HG03565 (cell line): ENCODE measurements around the gene CBX5.
"Not testable (repeated sequence)": the region's sequence is repeated elsewhere in the genome, so short reads cannot be mapped to it uniquely, and the experiment has no call there.

Source experiments
- ATAC-seq: cut with Tn5 transposase; IDR thresholded peaks from one replicate; pipeline ENCODE4 v1.9.1; 2021; ENCODE audit warnings: mild to moderate bottlenecking, moderate library complexity; ENCODE audit not compliant: unreplicated experiment

Gene CBX5

DNA sequence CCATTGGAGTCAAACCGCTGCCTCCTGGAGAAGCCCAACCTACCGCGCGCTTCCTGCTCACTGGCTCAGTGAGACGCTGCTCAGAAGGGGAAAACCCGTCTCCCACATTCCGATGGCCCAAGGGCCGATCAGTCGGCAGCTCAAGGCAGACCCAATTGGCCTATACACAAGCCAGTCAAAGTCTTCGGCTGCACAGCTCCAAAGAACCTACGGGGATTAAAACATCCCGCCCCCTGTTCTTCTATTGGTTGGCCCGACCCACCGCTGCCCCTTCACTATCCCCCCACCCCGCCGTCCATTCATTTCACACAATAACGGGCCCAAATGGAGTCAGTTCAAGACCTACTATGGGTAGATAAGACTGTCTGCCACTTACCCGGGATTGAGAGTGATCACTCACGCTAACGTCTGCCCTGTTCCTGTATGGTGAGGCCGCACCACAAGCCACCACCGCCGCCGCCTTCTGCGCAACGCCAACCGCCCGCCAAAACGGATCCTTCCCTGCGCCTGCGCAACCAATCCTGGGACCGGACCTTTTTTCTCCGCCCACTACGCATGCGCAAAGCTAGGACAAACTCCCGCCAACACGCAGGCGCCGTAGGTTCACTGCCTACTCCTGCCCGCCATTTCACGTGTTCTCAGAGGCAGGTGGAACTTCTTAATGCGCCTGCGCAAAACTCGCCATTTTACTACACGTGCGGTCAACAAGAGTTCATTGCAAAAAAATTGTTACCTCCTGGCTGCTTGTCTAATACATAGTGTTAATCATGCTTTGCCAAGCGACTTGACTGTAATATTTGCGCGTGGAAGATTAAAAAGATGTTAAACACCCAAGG, at the start of gene CBX5:
Gene CBX5 (minus strand): TSS at position 491 of the 836 bp plus-strand sequence. CDS start 22,472 bp downstream, outside the sequence.
- peak; percentile 67 for ATAC-seq

DNA sequence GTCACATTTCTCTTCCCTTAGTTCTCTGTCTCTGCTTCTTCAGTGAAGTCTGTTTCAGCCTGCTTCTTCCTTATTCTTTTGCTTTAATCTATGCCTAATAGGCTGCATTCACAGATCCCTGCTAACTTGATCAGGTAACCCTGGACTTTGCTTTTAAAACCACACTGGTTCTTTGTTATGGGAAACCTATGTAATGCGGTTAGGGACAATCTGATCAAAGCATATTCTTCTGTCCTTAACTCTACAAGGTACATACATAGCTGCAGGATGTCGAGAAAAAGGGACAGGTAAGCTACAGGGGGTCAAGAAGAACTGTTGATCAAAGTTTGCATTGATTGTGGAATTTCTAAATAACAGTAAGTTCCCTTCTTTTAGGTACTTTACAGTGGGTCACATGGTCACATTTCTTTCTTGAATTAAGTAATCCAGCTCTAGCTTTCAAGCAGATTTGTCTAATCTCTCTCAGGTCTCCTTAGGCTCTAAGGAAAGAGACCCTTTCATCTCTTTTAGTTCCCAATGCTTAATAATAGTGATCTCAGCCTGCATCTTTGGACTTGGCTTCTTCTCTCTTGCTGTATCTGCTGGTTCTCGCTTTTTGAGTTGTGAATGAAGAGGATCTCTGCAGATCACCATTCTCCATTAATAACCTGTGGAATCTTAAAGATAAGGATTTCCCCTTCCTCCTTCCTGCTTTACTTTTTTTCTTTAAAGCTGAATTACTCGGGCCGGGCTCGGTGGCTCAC, 48.8 kb upstream of the CBX5 start:
- no peak for ATAC-seq

DNA sequence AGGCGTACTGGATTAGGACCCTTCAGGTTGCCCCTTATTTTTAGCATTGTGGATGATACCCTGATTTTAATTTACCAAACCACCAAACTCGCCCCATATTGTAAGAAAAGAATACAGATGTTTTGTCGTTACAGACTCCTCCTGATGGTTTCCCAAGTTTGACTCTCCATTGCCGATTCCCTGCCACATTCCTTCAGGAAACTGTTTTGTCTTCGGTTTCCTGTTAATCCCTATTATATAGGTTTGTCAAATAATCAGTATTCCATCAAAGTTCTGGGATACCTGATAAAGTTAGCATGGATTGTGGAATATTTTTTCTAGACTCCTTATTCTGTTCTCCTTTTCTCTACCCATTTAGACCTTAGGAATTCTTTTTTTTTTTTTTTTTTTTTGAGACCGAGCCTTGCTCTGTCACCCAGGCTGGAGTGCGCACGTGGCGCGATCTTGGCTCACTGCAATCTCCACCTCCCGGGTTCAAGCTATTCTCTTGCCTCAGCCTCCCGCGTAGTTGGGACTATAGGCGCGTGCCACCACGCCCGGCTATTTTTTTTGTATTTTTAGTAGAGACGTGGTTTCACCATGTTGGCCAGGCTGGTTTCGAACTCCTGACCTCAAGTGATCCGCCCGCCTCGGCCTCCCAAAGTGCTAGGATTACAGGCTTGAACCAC, 45.7 kb upstream of the CBX5 start:
- ATAC-seq: not testable (repeated sequence)

DNA sequence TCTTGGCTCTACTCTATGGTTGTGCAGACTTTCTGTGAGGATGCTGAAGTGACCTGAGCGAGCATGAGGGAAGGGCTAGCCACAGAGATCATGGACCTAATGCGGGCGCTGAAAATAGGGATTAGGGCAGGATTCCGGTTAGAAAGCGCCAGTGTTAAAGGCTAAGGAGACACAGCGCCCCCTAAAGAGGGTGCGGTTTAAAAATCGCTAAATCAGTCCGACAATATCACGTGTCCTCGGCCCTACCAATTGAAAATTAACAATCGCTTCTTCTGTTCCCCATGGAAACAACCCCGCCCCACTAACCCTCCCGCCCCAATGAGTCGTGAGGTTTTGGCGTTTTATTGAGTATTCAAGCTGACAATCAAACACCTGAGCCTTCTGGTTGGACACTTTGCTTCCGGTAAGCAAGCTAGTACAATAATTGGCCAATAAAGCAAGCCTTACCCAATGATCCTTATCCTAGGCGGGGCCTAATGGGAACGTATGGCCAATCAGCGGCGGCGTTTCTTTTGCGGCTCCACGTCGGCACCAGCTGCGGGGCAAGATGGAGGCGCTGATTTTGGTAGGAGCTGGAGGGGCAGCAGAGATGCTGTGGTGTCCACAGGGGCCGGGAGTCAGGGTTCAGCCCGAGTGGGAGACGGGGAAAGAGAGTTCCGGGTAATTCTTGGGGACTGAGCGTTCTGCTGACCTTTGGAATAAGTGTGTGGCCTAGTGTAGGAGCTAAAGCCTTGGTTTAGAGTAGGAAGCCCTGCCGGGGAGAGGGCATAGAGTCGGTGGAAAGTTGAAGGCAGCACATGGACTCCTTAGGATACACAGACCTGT, 44.9 kb upstream of the CBX5 start, which contains the start of gene COPZ1:
Gene COPZ1 (plus strand): TSS at position 515 of the 825 bp plus-strand sequence. CDS start 33 bp downstream, at position 548.
- peak; percentile 98 for ATAC-seq

DNA sequence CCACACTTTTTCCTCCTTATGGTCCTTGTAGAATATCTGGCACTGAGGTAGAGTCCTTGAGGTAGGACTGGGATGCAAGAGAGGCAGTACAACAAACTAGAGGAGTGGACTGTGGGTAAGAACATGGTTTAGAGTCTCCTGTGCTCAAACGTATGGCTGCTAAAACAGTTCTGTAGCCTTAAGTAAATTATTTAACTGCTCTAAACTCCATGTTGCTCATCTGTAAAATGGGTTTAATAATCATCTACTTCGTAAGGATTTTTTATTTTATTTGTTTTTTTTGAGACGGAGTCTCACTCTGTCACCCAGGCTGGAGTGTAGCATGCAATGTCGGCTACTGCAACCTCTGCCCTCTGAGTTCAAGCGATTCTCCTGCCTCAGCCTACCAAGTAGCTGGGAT, 41.4 kb upstream of the CBX5 start:
- ATAC-seq: no peak

DNA sequence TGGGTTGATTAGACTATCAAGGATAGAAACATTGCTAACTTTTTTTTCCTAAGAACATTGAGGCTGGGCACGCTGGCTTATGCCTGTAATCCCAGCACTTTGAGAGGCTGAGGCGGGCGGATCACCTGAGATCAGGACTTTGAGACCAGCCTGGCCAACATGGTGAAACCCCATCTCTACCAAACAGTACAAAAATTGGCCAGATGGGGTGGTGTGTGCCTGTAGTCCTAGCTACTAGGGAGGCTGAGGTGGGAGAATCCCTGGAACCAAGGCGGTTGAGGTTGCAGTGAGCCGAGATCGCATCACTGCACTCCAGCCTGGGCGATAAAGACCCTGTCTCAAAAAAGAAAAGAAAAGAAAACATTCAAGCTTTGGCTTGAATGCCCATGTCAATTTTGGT, 32.4 kb upstream of the CBX5 start:
- not testable (repeated sequence) for ATAC-seq

DNA sequence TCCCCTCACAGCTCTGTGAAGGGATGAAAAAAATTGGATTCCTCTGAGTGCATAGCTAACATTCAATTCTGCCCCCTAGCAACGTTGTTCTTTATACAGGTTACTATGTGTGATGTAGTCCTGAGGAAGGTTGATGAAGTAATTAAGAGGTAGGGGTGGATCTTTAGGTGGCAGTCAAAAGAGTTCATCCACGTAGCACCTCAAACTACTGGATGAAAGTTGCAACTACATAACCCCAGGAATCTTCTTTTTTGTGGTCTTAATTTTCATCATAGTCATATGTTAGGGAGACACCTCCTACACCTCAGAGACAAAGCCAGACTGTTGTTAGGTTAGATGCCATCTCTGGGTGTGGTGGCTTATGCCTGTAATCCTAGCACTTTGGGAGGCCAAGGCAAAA, 31.1 kb upstream of the CBX5 start:
- ATAC-seq: no peak

DNA sequence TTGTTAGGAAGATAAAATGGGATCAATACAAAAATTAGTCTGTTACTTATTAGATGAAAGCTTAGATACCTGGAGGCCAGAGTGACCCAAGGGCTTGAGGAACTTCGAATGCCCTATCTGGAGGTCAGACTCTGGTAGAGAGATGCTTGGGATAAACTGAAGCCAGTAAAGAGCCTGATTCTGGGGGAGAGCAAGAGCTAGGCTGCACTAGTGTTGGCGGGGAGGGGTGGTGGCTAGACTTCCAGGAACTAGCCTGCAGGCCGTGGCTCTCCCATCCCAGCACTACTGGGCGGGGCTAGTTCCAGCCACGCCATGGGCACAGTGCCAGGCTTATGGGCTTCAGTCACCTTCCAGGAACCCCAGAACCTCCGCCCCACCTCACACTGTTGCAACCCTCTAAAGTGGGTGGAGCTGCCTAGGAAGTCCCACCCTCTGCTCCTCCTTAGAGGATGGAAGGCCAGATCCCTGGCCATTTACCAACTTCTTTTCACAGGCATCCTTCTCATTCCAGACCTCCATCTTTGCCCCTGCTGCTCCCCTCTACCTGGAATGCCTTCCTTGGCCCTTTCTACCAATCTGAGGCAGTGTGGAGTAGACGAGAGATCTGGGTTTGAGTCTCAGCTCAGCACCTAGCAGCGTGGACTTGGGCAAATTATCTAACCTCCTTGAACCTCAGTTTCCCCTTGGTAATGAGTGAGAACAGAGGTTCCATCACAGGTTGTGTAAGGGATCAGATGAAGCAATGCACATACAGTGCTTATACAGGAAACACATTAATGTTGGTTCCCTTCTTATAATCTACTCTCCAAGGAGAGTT, 27.2 kb upstream of the CBX5 start:
- ATAC-seq: no peak

DNA sequence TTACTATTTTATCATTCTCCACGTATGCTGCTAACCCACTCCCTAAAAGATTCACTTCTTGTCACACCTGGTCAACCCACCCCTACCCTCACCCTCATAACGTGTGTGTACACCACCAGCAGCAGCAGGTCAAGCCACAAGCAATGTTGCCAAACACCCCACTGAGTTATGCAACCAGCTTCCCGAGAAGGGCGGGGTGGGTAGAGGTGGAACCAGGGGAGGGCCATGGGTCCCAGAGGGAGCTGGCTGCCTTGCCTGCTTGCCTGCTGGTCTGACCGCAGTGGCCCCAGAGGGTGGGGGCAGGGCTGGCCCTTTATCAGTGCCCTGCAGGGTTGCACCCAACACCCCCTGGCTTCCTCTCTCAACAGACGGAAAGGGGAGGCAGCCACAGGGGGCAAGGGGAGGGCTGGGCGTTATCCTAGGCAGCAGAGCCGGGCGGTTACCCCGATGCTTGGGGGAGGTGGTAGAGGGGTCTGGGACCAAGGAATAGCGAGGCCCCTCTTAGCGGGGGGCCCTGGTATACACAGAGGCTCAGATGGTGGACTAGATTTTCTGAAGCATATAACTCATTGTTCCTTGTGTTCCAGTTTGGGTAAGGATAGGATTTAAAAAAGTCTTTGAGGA, 24.4 kb upstream of the CBX5 start:
- no peak for ATAC-seq

DNA sequence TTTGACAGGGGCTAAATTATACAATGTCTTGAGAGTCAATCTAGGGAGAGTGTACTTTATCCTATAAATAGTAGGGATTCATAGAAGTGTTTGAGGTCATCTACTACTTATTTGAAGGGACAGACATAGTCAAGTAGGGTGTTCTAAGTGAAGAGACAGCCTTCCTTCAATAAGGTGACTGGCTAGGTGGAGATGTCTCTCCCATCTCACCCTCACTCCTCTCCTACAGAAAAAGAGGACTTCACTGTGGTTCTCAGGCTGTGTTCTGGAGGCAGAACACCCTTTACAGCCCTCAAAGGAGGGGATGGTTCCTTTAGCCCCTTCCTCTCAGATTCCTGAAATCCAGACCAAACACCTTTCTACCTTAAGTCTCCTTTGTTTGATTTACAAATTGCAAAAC, 23.7 kb upstream of the CBX5 start:
- no peak for ATAC-seq

DNA sequence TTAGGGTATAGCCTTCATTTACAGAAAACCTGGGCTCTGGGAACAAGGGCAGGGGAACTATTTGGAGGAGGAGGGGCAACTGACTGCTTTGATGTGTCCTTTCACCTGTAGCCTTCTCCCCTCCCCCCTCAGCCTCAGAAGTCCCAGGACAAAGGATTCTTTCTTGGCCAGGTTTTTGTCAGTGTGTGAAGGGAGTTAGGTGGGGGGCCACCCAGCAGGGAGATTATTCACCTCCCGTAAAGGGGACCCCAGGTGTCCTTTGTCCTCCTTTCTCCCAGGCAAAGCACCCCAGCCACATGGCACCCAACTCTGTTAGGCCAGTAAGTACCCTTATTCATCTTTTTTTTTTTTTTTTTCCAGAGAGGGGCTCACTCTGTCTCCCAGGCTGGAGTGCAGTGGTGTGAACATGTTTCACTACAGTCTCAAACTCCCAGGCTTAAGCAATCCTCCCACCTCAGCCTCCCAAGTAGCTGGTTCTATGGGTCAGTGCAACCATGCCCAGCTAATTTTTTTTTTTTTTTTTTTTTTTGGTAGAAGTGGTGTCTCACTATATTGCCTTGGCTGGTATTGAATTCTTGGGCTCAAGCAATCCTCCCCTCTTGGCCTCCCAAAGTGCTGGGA, 21.6 kb upstream of the CBX5 start:
- ATAC-seq: no peak

DNA sequence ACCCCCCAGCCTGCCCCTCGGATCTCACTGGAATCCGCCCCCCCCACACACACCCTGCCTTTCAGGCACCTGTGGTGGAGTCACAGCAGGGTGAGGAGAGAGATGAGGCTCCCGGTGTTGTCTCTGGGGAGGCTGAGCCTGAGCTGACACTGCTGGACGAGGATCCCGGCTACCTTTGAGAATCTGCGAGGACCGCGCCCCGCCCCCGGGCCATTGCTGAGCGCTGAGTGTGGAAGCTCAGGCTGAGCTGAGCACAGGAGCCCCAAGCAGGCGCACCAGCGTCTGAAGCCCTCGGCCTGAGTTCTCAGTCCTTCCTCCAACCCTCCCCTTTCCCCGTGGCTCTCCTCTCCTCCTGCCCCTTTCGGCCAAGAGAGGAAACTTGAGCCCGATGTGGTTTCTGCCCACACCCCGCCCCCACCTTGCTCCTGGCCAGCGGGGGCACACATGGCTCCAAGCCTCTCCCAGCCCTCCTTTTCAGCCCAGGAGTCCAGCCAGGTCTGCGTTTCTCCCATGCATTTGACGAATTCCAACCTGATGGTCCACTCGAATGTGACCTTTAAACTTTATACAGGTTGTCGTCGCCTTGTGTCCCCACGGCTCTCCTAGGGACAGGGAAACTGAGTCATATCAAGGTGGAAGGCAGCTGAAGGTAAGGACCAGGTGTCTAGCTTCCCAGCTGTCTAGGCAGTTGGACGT, 21.0 kb upstream of the CBX5 start, which contains the start of gene NFE2:
Gene NFE2 (minus strand): TSS at position 284 of the 696 bp plus-strand sequence. CDS start 5,767 bp downstream, outside the sequence.
- no peak for ATAC-seq

DNA sequence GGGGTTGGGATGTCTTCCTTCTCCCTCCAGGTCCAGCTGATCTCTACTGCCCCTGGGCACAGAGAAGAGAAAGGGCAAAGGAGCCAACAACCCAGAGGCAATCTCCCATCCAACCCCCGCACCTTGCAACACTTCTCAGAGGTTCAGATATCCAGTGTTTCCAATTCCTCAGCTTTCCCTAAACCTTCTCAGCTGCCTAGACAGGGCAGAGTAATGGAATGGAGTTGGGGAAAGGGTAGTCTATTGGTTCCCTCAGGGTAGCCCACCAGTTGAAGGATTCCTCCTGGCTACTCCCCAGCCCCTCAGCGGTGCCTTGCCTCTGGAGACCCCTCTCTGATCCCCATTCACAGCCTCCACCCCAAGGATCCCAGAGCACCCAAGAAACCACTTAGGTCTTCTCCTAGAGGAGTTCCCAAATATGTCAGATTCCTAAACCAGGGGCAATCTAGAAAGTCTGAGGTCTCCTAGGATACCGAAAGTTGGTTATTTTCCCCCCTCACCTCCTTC, 20.4 kb upstream of the CBX5 start:
- ATAC-seq: no peak

DNA sequence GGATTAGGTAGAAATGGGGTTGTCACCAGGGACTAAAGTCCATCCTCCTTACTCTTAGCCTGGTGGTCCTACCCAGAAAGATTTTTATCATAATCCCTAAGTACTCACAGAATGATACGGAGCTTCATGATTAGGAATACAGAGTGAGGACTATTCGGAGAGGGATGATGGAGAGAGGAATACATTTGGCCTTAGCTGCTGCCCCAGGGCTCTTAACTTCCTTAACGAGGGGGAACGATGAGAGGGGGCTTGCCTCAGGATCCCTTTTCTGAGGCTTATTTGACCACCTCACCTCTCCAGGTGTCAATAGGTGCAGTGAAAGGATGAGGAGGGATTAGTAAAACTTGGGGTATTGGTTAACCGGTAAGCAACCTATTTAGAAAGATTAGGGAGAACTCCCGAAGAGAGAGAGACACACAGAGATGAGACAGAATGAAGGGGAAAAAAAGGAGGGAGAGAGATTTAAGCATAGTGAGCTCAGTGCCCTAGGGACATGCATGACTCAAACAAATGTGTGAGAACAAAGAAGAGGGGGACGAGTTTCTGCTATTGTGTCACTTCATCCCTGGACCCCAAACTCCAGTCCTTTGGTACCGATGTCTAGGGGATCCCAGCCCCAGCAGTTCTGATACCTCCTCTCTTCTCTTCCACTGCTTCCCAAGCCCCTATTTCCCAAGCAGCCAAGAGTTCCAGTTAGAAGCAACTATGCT, 19.7 kb upstream of the CBX5 start:
- no peak for ATAC-seq

DNA sequence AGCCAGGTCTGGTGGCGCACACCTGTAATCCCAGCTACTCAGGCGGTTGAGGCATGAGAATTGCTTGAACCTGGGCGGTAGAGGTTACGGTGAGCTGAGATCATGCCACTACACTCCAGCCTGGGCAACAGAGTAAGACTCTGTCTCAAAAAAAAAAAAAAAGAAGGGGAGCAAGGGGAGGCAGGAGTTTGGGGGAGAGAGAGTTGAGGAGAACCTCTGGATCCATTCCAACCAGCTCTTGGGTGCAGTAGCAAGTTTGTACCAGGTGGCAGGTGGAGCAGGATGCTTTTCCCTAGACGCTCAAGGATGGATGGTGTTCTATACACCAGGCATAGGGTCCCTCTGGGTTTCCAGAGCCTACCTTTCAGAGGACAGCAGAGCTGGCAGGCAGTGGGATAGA, 19.0 kb upstream of the CBX5 start:
- ATAC-seq: no peak

DNA sequence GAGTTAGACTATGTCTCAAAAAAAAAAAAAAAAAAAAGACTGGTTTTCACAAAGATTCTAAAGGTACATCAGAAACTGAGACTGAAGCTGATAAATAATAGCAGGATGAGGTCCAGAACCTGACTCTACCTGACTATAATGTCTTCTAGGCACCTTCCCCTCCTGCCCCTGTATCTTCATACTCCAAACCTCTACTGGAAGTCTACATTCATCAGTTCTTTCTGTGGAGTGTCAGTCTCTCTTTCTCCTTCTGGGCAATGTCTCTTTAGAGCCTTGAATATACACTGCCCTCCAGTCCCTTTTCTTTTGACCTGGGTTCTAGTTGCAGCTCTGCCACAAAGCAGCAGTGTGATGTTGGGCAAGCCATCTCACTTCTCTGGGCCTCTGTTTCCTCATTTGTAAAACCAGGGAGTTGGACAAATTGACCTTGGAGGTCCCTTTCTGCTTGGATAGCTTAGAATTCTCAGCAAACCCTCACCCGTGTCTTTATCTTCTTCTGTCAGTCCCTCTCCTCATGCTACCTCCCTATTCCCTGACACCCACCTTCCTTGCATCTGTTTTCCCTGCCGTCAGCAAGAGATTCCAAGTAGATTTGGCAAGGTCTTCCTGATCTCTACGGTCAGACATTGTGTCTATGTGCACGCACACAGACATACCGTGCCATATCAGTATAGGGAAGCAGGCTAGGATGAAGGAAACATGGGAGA, 16.6 kb upstream of the CBX5 start:
- ATAC-seq: no peak
